Pons (tissue), 1 donor: ENCODE measurements around the gene ENOPH1.
"Not testable (repeated sequence)": the region's sequence is repeated elsewhere in the genome, so short reads cannot be mapped to it uniquely, and the experiment has no call there.

Experiments used
- DNase-seq: peaks from one replicate; pipeline ENCODE4 v3.0.0-alpha.2; 2016; ENCODE audit warnings: low spot score

ENOPH1 gene

DNA sequence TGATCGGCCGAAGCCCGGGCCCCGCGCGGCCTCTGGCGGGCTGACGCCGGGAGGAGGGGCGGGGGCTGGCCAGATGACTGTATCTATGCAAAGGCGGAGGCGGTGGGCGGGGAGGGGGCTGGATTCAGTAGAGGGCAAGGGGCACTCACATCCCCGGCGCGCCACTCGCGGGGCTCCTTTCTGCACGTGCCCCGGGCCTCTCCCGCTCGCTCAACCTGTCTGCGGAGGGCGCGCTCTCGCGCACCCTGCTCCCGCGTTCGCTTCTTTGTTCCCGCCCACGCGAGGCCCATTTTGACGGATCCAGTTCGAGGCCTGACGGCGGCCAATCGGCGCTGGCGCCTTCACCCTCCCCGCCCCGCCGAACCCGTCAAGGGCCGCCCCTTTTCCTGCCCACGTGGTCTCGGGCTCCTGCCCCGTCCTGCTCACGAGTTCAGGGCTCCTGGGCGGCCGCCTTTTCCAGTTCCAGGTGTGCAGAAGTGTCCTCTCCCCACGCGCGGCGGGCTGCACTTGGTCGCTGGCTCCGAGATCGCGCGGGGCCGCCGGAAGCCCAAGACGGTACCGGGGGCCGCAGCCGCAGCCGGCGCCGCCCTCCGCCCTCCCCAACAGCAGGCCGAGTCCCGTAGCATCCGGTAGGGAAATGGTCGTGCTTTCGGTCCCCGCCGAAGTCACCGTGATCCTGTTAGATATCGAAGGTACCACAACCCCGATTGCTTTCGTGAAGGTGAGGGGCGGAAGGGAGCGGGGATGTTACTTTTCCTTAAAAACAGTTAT is at the start of gene ENOPH1, which contains the start of gene HNRNPDL:
TSS of gene ENOPH1 (plus strand) at position 398 of the 771 bp plus-strand sequence. CDS start at position 638, 240 bp downstream.
TSS of gene HNRNPDL (minus strand) at position 270 of the 771 bp plus-strand sequence. CDS start 772 bp downstream, outside the sequence.
- peak; percentile 95 for DNase-seq

DNA sequence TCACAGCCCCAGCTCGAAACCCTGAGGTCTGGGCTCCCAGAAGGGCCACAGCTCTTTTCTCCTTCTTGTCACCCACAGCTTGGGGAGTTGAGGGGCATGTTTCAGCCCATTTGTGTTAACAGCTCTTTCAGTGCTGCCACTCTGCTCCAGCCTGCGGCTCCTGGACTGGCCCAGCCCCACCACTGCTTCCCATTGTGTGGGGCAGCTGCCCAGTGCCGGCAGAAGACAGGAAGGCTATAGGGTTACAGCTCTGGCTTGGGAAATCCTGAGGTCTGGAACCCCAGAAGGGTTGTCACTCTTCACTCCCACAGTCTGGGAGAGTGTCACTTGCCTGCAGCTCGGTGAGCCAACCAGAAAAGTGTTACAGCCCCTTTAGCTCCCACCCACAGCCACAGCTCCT is 49.6 kb upstream of the ENOPH1 start:
- no peak for DNase-seq

DNA sequence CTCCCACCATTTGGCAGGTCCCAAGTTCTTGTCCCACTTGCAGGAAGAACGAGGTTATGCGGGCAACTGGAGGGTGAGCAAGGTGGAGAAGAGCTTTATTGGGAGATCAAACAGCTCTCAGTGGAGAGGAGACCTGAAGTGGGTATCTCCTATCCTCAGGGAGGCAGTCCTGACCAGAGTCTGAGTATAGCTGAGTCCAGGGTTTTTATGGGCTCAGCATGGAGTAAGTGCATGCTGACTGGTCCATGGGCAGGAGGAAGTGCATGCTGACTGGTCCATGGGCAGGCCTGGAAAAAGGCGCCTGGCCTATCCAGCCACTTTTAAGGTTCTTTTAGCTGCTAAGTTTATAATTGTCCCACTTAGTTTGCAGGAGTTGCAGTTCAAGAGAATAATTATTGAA is 49.2 kb upstream of the ENOPH1 start:
- no peak for DNase-seq

- no peak for DNase-seq
Observed at GRCh38 chr4:82381661-82382296, 48.6 kb upstream of the ENOPH1 start.

- DNase-seq = no peak
Observed at GRCh38 chr4:82382751-82383150, 47.6 kb upstream of the ENOPH1 start.

DNA sequence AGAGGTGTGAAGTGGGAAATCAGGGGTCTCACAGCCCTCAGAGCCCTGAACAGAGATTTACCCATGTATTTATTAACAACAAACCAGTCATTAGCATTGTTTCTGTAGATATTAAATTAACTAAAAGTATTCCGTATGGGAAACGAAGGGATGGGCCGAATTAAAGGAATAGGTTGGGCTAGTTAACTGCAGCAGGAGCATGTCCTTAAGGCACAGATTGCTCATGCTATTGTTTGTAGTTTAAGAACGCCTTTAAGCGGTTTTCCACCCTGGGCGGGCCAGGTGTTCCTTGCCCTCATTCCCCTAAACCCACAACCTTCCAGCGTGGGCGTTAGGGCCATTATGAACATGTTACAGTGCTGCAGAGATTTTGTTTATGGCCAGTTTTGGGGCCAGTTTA is 44.1 kb upstream of the ENOPH1 start:
- not testable (repeated sequence) for DNase-seq

- DNase-seq = no peak
Observed at GRCh38 chr4:82388405-82388804, 42.0 kb upstream of the ENOPH1 start.

- DNase-seq = not testable (repeated sequence)
Observed at GRCh38 chr4:82390061-82390460, 40.3 kb upstream of the ENOPH1 start.

GRCh38 chr4:82394896-82395295 is 35.5 kb upstream of the ENOPH1 start:
- DNase-seq = no peak

GRCh38 chr4:82397527-82397926 is 32.9 kb upstream of the ENOPH1 start:
- DNase-seq = no peak

DNA sequence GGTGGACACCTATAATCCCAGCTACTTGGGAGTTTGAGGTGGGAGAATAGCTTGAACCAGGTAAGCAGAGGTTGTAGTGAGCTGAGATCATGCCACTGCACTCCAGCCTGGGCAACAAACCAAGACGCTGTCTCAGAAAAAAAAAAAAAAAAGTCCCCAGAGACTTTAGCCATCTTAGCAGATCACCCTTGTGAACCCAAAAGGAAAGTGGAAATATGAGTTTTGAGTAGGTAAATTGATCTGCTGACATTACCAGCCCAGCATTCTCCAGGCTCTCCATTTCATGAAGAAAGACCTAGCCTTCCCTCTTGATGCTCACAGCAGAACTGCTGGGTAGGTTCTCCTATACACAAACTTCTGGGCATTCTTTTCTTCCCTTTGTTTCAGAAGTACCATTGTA is 32.1 kb upstream of the ENOPH1 start:
- no peak for DNase-seq

- DNase-seq = no peak
Observed at GRCh38 chr4:82401600-82401999, 28.8 kb upstream of the ENOPH1 start.

- no peak for DNase-seq
Observed at GRCh38 chr4:82402196-82402775, 28.1 kb upstream of the ENOPH1 start.

DNA sequence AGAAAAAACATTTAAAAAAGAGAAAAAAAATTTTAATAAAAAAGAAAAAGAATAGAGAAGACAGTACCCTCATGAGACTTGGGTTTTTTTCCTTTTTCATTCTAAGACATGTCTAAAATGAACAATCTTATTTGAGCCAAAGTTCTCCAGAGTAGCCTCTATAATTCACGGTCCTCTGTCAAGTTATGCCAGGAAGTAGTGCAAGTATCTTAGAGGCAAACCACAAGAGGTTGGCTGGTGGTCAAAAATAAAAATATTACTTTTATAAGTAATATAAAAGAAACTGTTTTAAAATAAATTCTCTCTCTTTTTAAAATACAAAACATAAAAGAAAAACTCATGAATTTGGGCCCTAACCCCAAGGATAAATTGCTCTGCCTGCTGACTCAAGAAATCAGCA is 26.7 kb upstream of the ENOPH1 start:
- no peak for DNase-seq

DNA sequence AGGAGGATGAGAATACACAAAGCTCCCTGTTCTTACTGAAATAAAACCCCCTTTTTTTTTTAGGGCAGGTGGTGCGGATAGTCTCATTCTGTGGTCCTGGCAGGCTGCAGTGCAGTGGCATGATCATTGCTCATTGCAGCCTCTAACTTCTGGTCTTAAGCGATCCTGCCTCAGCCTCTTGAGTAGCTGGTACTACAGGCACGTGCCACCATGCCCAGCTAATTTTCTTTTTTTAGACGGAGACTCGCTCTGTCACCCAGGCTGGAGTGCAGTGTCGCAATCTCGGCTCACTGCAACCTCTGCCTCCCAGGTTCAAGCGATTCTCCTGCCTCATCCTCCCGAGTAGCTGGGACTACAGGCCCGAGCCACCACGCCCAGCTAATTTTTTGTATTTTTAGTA is 15.3 kb upstream of the ENOPH1 start:
- DNase-seq = not testable (repeated sequence)

- no peak for DNase-seq
Observed at GRCh38 chr4:82415922-82416365, 14.4 kb upstream of the ENOPH1 start.

GRCh38 chr4:82419451-82419850 is 10.9 kb upstream of the ENOPH1 start:
- DNase-seq = no peak

GRCh38 chr4:82421796-82422560 is 8.4 kb upstream of the ENOPH1 start:
- no peak for DNase-seq

DNA sequence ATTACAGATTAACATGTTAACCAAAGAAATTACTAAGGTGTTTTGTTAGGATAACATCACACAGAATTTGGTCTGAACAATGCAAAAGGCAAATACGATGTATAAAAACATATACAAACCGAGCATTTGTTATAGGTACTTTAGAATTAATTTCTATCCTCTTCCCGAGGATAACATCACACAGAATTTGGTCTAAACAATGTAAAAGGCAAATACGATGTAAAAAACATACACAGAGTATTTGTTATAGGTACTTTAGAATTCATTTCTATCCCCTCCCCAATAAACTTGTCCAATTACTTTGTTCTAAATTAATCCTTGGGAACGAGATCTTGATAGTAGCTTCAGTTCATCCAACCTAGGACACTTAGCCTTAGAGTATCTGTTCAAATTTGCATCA is 7.8 kb upstream of the ENOPH1 start:
- DNase-seq = no peak

GRCh38 chr4:82423245-82424054 is 6.9 kb upstream of the ENOPH1 start:
- no peak for DNase-seq

- DNase-seq = no peak
Observed at GRCh38 chr4:82425478-82425877, 4.9 kb upstream of the ENOPH1 start.
